Measurements from ENCODE around the gene TRAF2.

Gene TRAF2

DNA sequence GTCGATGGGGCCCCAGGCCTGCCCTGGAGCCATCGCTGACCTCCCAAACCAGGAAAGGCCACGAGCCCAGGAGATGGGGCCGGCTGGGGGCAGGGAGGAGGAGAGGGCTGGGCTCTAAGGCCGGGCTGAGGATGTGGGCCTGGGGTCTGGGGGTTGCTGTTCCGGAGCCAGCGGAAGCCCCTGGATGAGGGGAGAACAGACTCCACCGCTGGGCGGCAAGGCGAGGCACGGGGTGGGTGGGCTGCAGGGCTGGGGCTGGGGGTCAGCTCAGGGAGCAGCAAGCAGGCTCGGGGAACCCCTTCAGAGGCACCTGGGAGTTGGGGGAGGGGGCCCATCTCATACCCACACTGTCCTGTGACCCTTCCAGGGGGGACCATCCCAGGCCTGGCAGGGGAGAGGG lies 77.4 kb downstream of the TRAF2 start:
- no peak for TF ChIP-seq CTCF (IDR thresholded peaks at IDR 0.05; ENCODE audit: low read depth, low read length)
- no peak for DNase-seq
- no peaks in the 10 kb centered on the region for H3K9me3 ChIP-seq (ENCODE audit: severe bottlenecking)
- H3K36me3 ChIP-seq, result no peaks in the 10 kb centered on the region
- H3K27me3 ChIP-seq (ENCODE audit: insufficient read depth, low read depth, severe bottlenecking), result no peaks in the 10 kb centered on the region
- H3K27ac ChIP-seq, result no peak overlapping the region
- H3K4me3 ChIP-seq (ENCODE audit: low read depth, low read length), result no peak overlapping the region

DNA sequence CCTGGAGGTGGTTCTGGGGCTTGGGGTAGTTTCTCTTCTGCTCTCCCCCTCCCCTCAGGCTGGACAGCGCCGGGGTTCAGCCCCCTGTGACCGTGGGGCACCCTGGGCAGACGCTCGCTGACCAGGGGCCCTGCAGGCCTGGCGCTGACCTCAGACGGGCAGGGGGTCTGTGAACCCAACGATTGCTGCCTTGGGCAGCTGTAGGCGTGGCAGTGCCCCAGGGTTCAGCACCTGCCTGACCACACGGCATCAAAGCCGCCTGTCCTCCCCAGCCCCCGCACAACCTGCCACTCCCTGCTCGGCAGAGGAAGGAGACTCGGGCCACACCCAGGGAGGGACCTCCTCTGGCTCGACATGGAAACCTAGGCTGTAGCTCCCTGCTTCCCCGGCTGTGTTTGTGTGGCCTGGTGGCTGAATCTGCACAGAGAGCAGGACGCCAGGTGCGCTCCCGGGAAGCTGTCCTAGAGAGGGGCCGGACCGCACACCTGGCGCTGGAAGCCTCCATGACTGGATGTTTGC lies 77.9 kb downstream of the TRAF2 start:
- Histone ChIP-seq H3K9me3 (ENCODE audit: severe bottlenecking) (no peaks in the 10 kb centered on the region), H3K27ac (no peak overlapping the region)

GRCh38 chr9:136964833-136965422 lies 78.6 kb downstream of the TRAF2 start:
- no peak overlapping the region for H3K27ac ChIP-seq
- no peak for TF ChIP-seq CTCF (IDR thresholded peaks at IDR 0.05; ENCODE audit: low read depth, low read length)
- H3K36me3 ChIP-seq, result no peaks in the 10 kb centered on the region
- no peak overlapping the region for H3K4me3 ChIP-seq (ENCODE audit: low read depth, low read length)
- DNase-seq, result no peak
- no peaks in the 10 kb centered on the region for H3K9me3 ChIP-seq (ENCODE audit: severe bottlenecking)
- no peaks in the 10 kb centered on the region for H3K27me3 ChIP-seq (ENCODE audit: insufficient read depth, low read depth, severe bottlenecking)

More for the DNA sequence above, 77.9 kb downstream of the TRAF2 start:
- Histone ChIP-seq H3K36me3 (no peaks in the 10 kb centered on the region), H3K27me3 (ENCODE audit: insufficient read depth, low read depth, severe bottlenecking) (no peaks in the 10 kb centered on the region), H3K4me3 (ENCODE audit: low read depth, low read length) (no peak overlapping the region)
- DNase-seq, result no peak
- TF ChIP-seq CTCF (IDR thresholded peaks at IDR 0.05; ENCODE audit: low read depth, low read length), result no peak

GRCh38 chr9:136965771-136966484 lies 79.6 kb downstream of the TRAF2 start:
- Histone ChIP-seq H3K36me3 (no peaks in the 10 kb centered on the region), H3K27me3 (ENCODE audit: insufficient read depth, low read depth, severe bottlenecking) (no peaks in the 10 kb centered on the region), H3K4me3 (ENCODE audit: low read depth, low read length) (no peak overlapping the region), H3K9me3 (ENCODE audit: severe bottlenecking) (no peaks in the 10 kb centered on the region), H3K27ac (no peak overlapping the region)
- no peak for DNase-seq
- no peak for TF ChIP-seq CTCF (IDR thresholded peaks at IDR 0.05; ENCODE audit: low read depth, low read length)

DNA sequence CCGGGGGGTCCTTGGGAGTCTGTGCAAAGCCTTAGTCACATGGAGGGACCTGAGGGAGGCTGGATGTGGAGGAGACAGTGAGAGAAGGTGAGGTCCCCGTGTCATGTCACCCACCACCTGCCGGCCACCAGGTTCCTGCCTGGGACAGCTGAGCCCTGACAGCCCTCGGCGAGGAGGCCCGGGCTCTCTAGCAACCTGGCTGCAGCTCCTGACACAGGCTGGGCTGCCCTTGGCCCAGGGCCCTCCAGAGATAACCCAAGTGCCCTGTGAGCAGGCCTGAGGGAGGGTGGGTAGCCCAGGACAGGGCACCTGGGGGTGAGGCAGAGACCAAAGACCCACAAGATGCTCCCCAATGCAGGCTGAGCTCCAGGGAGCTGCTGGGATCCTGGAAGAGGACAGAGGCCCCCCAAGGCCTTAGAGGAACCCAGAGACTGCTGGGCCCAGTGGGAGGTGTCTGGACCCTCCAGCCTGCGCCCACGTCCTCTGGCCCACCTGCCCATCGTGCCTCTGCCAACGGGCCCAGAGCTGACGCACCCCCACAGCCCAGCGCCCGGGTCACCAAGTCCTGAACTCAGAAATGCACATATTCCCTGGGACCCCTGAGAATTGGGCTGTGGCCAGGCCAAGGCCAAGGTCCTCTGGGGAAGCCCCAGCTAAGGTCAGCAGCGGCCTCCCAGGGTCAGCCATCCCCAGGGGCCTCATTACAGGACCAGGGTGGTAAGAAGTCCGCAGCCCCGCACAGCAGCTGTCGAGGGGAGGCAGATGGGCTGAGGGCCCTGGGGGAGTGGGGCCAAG lies 82.2 kb downstream of the TRAF2 start:
- Histone ChIP-seq H3K27me3 (ENCODE audit: insufficient read depth, low read depth, severe bottlenecking) (no peaks in the 10 kb centered on the region), H3K36me3 (no peaks in the 10 kb centered on the region), H3K9me3 (ENCODE audit: severe bottlenecking) (no peaks in the 10 kb centered on the region), H3K4me3 (ENCODE audit: low read depth, low read length) (no peak overlapping the region), H3K27ac (no peak overlapping the region)
- no peak for TF ChIP-seq CTCF (IDR thresholded peaks at IDR 0.05; ENCODE audit: low read depth, low read length)
- no peak for DNase-seq

Measured in WERI-Rb-1 (cell line).